GM19240 (cell line): ENCODE measurements around the gene C11orf42.

ENCODE experiments used
- DNase-seq: peaks from one replicate; pipeline ENCODE4 v3.0.0; 2011; ENCODE audit warnings: low spot score; ENCODE audit not compliant: insufficient read length

Gene C11orf42

DNA sequence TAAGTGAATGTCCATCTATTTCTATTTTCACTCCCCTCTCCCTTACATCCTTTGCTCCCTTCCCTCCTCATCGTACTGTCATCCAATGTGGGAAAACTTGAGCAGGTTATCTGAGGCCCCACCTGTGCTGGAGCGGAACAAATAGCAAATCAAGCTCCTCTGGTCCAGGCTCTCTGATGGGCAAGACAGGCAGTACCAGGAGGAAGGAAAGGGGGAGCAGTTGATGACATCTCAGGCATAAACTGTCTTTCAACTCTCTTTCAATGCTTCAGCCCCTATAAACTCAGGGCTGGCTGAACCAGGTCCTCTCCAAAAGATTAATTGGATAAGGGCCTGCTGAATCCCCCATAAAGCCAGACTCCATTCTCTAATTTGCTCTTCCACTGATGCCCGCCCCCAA is 52.8 kb downstream of the C11orf42 start:
- DNase-seq: no peak

DNA sequence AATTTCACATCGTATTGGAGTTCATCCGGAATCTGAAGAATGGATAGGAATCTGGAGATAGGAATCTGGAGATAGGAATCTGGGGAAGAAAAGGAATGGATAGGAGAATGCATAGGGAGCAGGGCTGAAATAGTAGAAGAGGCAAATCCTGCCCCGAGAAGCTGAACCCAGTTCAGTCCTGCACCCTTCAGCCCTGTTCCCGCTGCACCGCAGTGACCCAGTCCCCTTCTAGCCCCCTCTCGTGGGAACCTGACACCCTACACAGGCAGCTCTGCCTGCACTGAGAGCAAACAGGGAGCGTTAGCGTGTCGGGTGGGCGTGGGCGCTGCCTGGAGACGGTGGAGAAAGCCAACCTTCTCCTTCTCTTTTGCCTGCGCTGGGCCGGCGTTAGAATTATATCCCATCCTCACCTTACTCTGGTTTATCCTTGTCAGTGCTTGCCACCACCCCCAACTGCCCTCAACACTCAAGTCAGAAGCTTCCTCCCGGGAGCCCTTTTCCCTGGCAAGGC is 53.3 kb downstream of the C11orf42 start:
- no peak for DNase-seq

DNA sequence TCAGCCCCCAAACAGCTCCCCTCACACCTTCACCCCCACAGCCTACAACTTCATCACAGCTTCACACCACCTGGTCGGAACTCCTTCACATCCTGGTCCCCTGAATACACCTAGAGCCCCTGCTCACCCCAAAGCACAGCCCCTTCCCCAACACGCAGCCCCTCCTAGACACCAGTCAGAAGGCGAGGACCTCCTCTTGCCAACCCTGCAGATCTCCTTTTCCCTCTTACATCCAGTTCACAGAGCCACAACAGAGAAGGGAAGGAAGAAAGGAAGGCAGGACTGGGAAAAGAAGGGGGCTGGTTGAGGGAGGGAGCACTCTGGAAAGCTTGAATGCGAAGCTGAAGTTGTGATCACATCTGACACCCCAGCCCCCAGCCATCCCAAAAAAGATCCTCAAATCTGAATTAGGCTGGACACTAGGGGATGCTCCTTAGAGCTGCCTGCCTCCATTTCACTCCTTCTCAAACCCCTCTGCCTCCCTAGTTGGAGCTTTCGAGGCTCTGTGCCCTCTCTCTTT is 54.9 kb downstream of the C11orf42 start:
- no peak for DNase-seq
